ENCODE data around the gene CTBP1.

Gene CTBP1

DNA sequence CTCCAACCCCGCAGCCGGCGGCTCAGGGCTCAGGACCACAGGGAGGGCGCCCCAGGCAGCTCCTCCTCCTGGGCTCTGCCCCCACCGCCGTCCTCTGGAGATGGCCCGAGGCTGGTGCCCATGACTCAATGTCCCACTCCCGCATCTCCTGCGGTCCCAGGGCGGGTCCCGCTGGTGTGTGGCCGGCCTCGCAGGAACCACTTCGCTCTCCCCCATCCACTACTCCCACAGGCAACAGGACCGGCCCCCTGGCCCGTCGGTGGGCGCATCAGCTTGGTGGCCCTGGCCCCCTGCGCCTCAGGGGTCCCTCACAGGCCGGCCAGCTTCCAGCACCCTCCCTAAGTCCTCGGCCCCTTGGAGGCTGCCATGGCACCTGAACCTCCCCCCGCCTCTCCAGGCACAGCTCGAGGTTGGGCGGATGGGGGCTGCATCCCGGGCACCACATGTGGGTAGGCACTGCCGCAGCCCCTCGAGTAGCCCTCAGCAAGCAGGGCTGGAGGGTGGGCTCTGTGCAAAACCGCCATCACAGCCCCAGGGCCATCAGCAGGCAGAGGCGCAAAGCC, 53.7 kb downstream of the CTBP1 start:
- TF ChIP-seq GATA1 (IDR thresholded peaks at IDR 0.05; ENCODE audit: low read depth, low read length) = no peak
- no peak for TF ChIP-seq POLR2A (IDR thresholded peaks at IDR 0.05; ENCODE audit: low read length)
- DNase-seq = no peak

DNA sequence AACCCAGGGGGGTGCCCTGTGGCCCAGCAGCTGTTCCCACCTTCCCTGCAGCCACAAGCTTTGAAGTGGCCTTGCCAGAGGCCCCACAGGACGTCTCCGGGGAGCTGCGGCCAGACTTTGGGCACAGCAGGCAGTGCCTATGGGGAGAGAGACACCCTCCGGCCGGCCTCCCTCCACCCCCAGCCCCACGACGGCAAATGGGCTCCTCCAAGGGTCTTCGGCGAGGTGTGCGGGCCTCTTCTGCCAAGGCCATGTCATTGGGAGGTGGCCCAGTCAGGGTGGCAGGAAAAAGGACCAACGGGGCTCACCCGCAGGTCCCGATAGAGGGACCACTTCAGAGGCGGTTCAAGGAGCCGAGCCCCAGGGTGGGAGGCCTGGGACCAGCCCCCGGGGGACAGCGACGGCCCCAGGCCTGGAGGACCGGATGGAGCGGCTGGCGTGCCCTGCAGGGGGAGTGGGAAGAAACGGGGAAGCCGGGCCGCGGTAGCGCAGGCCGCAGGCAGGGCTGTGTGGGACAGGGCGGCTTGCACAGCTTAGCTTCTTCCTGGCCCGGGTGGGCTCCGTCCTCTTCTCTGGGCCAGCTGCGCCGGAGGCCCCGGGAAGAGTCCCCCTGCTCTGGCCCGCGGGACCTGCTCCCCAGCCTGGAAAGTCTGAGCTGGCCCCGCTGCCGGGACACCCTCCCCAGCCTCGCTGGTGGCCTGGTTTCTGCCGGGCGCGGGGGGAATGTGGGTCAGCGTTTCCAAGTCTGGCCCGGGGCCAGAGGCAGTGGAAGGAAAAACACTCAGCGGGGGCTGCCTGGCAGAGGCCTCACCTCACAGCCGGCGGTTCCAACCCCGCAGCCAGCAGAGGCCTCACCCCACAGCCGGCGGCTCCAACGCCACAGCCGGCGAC, 54.7 kb downstream of the CTBP1 start:
- TF ChIP-seq GATA1 (IDR thresholded peaks at IDR 0.05; ENCODE audit: low read depth, low read length) (no peak), POLR2A (IDR thresholded peaks at IDR 0.05; ENCODE audit: low read length) (no peak)
- no peak for DNase-seq

DNA sequence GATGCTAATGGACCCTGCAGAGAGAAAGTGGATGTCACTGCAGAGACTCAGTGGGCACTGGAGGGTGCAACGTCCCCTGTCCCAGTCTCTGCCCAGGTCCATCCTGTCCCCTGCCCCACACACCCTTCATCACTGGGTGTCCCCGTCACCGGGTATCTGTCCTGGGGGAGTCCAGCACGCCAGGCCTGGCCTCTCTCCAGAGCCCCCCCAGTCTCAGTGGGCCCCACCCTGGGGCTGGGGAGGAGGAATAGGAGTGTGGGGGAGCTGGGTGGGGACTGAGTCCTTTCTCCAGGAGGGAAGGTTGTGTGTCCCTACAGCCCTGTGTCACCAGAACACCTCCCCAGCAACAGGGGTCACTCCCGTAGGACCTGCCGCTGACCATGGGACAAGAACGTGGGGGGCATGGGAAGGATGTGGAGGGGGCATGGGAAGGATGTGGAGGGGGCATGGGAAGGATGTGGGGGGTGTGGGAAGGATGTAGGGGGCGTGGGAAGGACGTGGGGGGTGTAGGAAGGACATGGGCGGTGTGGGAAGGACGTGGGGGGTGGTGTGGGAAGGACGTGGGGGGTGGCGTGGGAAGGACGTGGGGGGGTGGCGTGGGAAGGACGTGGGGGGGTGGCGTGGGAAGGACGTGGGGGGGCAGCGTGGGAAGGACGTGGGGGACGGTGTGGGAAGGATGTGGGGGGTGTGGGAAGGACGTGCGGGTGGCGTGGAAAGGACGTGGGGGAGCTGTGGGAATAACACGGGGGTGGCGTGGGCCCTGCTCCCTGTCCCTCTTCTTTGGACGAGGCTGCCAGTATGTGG, 55.5 kb downstream of the CTBP1 start:
- TF ChIP-seq GATA1 (IDR thresholded peaks at IDR 0.05; ENCODE audit: low read depth, low read length) (no peak), POLR2A (IDR thresholded peaks at IDR 0.05; ENCODE audit: low read length) (no peak)
- DNase-seq = no peak

GRCh38 chr4:1192493-1193205, 56.3 kb downstream of the CTBP1 start:
- TF ChIP-seq GATA1 (IDR thresholded peaks at IDR 0.05; ENCODE audit: low read depth, low read length) (no peak), POLR2A (IDR thresholded peaks at IDR 0.05; ENCODE audit: low read length) (no peak)
- DNase-seq = no peak

- TF ChIP-seq POLR2A (IDR thresholded peaks at IDR 0.05; ENCODE audit: low read length) = no peak
- TF ChIP-seq GATA1 (IDR thresholded peaks at IDR 0.05; ENCODE audit: low read depth, low read length) = no peak
- DNase-seq = peak in 1 of 2 experiments; percentile 58
Observed at GRCh38 chr4:1192091-1192492, 56.8 kb downstream of the CTBP1 start.

DNA sequence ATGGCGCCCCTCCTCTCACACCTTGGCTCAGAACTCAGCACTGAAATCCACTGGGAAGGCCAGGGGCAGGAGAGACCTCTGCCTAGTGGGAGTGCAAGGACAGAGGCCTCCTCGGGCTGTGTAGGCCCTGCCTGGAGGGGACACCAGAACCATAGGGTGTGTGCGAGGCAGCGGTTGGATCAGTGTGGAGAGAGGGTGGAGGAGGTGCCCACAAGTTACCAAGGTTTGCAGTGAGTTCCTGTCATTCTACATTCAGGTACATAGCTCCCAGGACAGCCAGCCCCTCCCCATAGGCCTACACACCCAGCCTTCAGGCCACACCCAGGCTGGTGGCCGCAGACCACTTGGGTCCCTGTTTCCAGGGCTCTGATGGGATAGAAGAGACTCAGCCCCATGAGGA, 57.3 kb downstream of the CTBP1 start:
- TF ChIP-seq GATA1 (IDR thresholded peaks at IDR 0.05; ENCODE audit: low read depth, low read length) (no peak), POLR2A (IDR thresholded peaks at IDR 0.05; ENCODE audit: low read length) (no peak)
- DNase-seq = no peak

- TF ChIP-seq GATA1 (IDR thresholded peaks at IDR 0.05; ENCODE audit: low read depth, low read length) (no peak), POLR2A (IDR thresholded peaks at IDR 0.05; ENCODE audit: low read length) (no peak)
- DNase-seq = no peak
Observed at GRCh38 chr4:1187182-1187581, 61.7 kb downstream of the CTBP1 start.

- DNase-seq = no peak
- TF ChIP-seq POLR2A (IDR thresholded peaks at IDR 0.05; ENCODE audit: low read length) (no peak), GATA1 (IDR thresholded peaks at IDR 0.05; ENCODE audit: low read depth, low read length) (no peak)
Observed at GRCh38 chr4:1183985-1184773, 64.8 kb downstream of the CTBP1 start.

DNA sequence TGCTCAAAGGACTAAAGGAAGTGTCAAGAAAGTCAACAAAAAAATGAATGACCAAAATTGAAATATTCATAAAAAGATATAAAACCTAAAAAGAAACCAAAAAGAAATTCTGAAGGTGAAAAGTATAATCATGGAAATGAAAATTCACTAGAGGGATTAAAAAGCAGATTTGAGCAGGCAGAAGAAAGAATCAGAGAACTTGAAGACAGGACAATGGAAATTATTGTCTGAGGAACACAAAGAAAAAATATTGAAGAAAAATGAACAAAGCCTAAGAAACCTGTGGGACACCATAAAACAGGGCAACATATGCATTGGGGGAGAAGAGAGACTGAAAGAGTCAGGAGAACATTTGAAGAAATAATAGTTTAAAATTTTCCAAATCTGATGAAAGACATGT, 66.6 kb downstream of the CTBP1 start:
- no peak for DNase-seq
- TF ChIP-seq GATA1 (IDR thresholded peaks at IDR 0.05; ENCODE audit: low read depth, low read length) (no peak), POLR2A (IDR thresholded peaks at IDR 0.05; ENCODE audit: low read length) (no peak)

DNA sequence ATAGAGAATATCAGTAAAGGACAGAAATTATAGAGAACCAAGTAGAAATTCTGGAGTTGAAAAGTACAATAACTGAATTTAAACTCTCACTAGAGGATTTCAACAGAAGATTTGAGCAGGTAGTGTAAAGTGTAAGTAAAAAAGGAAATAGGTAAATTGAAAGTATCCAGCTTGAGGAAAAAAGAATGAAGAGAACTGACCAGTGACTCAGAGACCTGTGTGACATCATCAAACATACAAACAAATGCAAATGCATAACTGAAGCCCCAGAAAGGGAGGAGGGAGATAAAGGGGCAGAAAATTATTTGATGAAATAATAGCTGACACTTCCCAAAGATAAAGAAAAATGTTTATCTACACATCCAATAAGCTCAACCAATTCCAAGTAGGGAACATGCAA, 68.3 kb downstream of the CTBP1 start:
- DNase-seq = no peak
- no peak for TF ChIP-seq GATA1 (IDR thresholded peaks at IDR 0.05; ENCODE audit: low read depth, low read length)
- no peak for TF ChIP-seq POLR2A (IDR thresholded peaks at IDR 0.05; ENCODE audit: low read length)

- no peak for DNase-seq
- TF ChIP-seq POLR2A (IDR thresholded peaks at IDR 0.05; ENCODE audit: low read length) = no peak
- TF ChIP-seq GATA1 (IDR thresholded peaks at IDR 0.05; ENCODE audit: low read depth, low read length) = no peak
Observed at GRCh38 chr4:1179976-1180375, 69.0 kb downstream of the CTBP1 start.

DNA sequence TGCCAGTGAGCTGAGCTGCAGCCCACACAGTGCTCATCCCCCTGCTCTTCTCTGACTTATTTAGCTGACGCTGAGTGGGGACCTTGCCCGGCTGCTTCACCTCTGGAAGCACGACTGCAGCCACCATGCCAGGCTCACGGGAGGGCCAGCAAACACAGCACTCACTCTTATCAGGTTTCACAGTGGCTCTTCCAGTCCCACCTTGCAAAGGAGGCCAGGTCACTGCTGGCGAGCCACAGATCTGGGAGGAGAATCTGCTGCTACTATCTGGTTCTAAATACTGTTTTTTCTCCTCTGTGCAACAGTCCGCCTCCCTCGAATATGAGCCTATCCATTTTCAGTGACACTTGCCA, 69.9 kb downstream of the CTBP1 start:
- TF ChIP-seq GATA1 (IDR thresholded peaks at IDR 0.05; ENCODE audit: low read depth, low read length) = no peak
- no peak for TF ChIP-seq POLR2A (IDR thresholded peaks at IDR 0.05; ENCODE audit: low read length)
- peak; percentile 41 to 77 for DNase-seq

Data from erythroblast (primary cell).